H1 (cell line): ENCODE measurements around the gene PRKN.

Source experiments
- CBX5 ChIP-seq: fragments of 300-800, 300-1000 bp; sonication (generic); IDR thresholded peaks from 2 replicates; pipeline ENCODE4 v1.7.1; 2016; ENCODE audit warnings: antibody characterized with exemption, low read length, low read depth
- EP300 ChIP-seq, 2 experiments: IDR thresholded peaks; 1 replicate in 1 of 2; 2 replicates in 1 of 2; pipeline ENCODE4 v1.6.1; 2011 to 2012; ENCODE audit warnings: low read depth in 2 of 2, low read length in 2 of 2, mild to moderate bottlenecking in 2 of 2, borderline replicate concordance in 1 of 2, inconsistent platforms in 1 of 2, moderate library complexity in 1 of 2
- SAP30 ChIP-seq: fragments of 300-600 bp; sonication (generic); IDR thresholded peaks from 2 replicates; pipeline ENCODE4 v1.7.1; 2012; ENCODE audit warnings: low read length, moderate library complexity, mild to moderate bottlenecking, inconsistent platforms; ENCODE audit not compliant: insufficient read depth, insufficient replicate concordance
- SIN3A ChIP-seq, 2 experiments: IDR thresholded peaks in 1 of 2; conservative IDR thresholded peaks in 1 of 2; 2 replicates each; pipeline ENCODE4 v1.6.1; 2011 to 2012; ENCODE audit warnings: low read length in 2 of 2, improper control_type of control experiment in 1 of 2, low read depth in 1 of 2, mild to moderate bottlenecking in 1 of 2
- SUZ12 ChIP-seq: fragments of 200-600 bp; sonication (generic); IDR thresholded peaks from 2 replicates; pipeline ENCODE4 v1.6.1; 2012; ENCODE audit warnings: mild to moderate bottlenecking, inconsistent platforms, low read length, moderate library complexity, mixed read lengths
- TF ChIP-seq, protein P1 (sequence below), 3 experiments: IDR thresholded peaks; 1 replicate in 2 of 3; 2 replicates in 1 of 3; pipeline versions ENCODE4 v1.5.1 to v1.6.1; 2011; ENCODE audit warnings: low read length in 3 of 3, mild to moderate bottlenecking in 3 of 3, inconsistent platforms in 2 of 3, low read depth in 1 of 3, moderate library complexity in 1 of 3; ENCODE audit not compliant: insufficient read depth in 1 of 3; ENCODE audit errors: control extremely low read depth in 1 of 3

DNA sequence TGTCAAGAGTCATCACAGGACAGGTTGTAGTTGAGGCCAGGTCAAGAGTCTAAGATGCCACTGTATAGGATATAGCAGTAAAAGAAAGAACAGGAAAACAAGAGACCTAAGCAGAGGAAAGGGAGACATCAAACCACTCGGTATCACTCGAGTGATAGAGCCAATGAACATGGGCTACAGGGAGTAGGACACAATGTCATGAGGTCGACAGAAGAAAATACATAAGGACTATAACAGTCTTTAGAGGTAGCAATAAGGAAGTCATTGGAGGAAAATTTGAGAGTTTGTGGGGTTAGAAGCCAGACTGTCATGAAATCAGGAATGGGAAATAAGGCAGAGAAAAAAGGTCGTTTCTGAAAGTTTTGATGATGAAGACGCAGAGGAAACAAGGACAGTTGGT lies 99.7 kb downstream of the PRKN start:
- TF ChIP-seq SUZ12 (no peak), SIN3A (conservative IDR thresholded peaks at IDR 0.05 in 1 of 2, IDR thresholded peaks at IDR 0.05 in 1 of 2; ENCODE audit: low read depth in 1 of 2, low read length in 2 of 2) (no peak), EP300 (IDR thresholded peaks at IDR 0.05; ENCODE audit: borderline replicate concordance in 1 of 2, low read depth in 2 of 2, low read length in 2 of 2) (no peak), SAP30 (no peak), CBX5 (no peak)
- TF ChIP-seq, protein P1, sequence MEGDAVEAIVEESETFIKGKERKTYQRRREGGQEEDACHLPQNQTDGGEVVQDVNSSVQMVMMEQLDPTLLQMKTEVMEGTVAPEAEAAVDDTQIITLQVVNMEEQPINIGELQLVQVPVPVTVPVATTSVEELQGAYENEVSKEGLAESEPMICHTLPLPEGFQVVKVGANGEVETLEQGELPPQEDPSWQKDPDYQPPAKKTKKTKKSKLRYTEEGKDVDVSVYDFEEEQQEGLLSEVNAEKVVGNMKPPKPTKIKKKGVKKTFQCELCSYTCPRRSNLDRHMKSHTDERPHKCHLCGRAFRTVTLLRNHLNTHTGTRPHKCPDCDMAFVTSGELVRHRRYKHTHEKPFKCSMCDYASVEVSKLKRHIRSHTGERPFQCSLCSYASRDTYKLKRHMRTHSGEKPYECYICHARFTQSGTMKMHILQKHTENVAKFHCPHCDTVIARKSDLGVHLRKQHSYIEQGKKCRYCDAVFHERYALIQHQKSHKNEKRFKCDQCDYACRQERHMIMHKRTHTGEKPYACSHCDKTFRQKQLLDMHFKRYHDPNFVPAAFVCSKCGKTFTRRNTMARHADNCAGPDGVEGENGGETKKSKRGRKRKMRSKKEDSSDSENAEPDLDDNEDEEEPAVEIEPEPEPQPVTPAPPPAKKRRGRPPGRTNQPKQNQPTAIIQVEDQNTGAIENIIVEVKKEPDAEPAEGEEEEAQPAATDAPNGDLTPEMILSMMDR (IDR thresholded peaks at IDR 0.05; ENCODE audit: control extremely low read depth in 1 of 3, insufficient read depth in 1 of 3, low read depth in 1 of 3, low read length in 3 of 3) = no peak
